OCI-LY7 (cell line): ENCODE data around the gene ZNF892. TPM values are rescaled to one million over a fixed set of nuclear protein-coding genes. Genes with fewer than 3 reads are reported as not detected.

Source experiments
- BruUV-seq: library from RNA; stranded (reverse); fragments of 400-500 nt; replicated peaks from 2 replicates; lab custom pipeline; 2021; lab: Mats Ljungman, UMichigan
- CTCF ChIA-PET: fragments of 300-600 bp; sonication (Branson Sonifier 250); formaldehyde crosslinking; loops from one replicate; lab custom pipeline; 2022; ENCODE audit warnings: antibody characterized with exemption; ENCODE audit not compliant: unreplicated experiment; lab: Charles Lee
- POLR2A ChIA-PET: fragments of 300-600 bp; sonication (Branson Sonifier 250); formaldehyde crosslinking; loops from one replicate; lab custom pipeline; 2022; ENCODE audit warnings: antibody characterized with exemption; lab: Charles Lee
- DNase-seq: peaks from one replicate; pipeline ENCODE4 v3.0.0-alpha.2; 2015; ENCODE audit warnings: low spot score
- H2AFZ ChIP-seq: fragments of 200-600 bp; sonication (generic), shearing (Covaris generic); 2 replicates; pipeline ENCODE4 v1.6.1; 2014; ENCODE audit warnings: mild to moderate bottlenecking, antibody characterized with exemption, low read length, moderate library complexity
- H3K27ac ChIP-seq: fragments of 200-600 bp; sonication (generic); 2 replicates; pipeline ENCODE4 v1.5.1; 2014; ENCODE audit warnings: mixed run types, low read depth, mild to moderate bottlenecking, moderate library complexity, low read length, inconsistent platforms; ENCODE audit not compliant: poor library complexity, severe bottlenecking
- H3K36me3 ChIP-seq: fragments of 200-600 bp; sonication (generic); 2 replicates; pipeline ENCODE4 v1.6.1; 2014; ENCODE audit warnings: mild to moderate bottlenecking, antibody characterized with exemption, low read length, moderate library complexity, mixed read lengths; ENCODE audit not compliant: insufficient read depth
- H3K4me1 ChIP-seq: fragments of 200-600 bp; sonication (generic); 2 replicates; pipeline ENCODE4 v1.5.1; 2014; ENCODE audit warnings: mild to moderate bottlenecking, low read length; ENCODE audit not compliant: insufficient read depth, poor library complexity, severe bottlenecking
- H3K4me2 ChIP-seq: fragments of 200-600 bp; sonication (generic); 2 replicates; pipeline ENCODE4 v1.6.1; 2014; ENCODE audit warnings: mild to moderate bottlenecking, low read length
- H3K4me3 ChIP-seq: fragments of 200-600 bp; sonication (generic); 2 replicates; pipeline ENCODE4 v1.5.1; 2014; ENCODE audit warnings: mild to moderate bottlenecking, low read depth, low read length; ENCODE audit not compliant: poor library complexity, severe bottlenecking
- H3K79me2 ChIP-seq: fragments of 200-600 bp; sonication (generic); 2 replicates; pipeline ENCODE4 v1.6.1; 2016; ENCODE audit warnings: low read depth, mild to moderate bottlenecking, low read length, moderate library complexity, mixed read lengths; ENCODE audit not compliant: insufficient read depth
- H3K9me2 ChIP-seq: fragments of 200-600 bp; sonication (generic); 2 replicates; pipeline ENCODE4 v1.6.1; 2016; ENCODE audit warnings: mild to moderate bottlenecking, low read length, mixed read lengths; ENCODE audit not compliant: insufficient read depth
- H3K9me3 ChIP-seq: fragments of 200-600 bp; sonication (generic); 2 replicates; pipeline ENCODE4 v1.6.1; 2014; ENCODE audit warnings: mild to moderate bottlenecking, mixed run types, low read length, mixed read lengths
- H4K20me1 ChIP-seq: fragments of 200-600 bp; sonication (generic); 2 replicates; pipeline ENCODE4 v1.6.1; 2014; ENCODE audit warnings: mild to moderate bottlenecking, antibody characterized with exemption, low read length, moderate library complexity, mixed read lengths; ENCODE audit not compliant: insufficient read depth
- CTCF ChIP-seq: fragments of 200-600 bp; sonication (generic); conservative IDR thresholded peaks from 2 replicates; pipeline ENCODE4 v1.5.1; 2014; ENCODE audit warnings: mild to moderate bottlenecking, antibody characterized with exemption, low read length, moderate library complexity, mixed read lengths
- EZH2phosphoT487 ChIP-seq: fragments of 200-600 bp; sonication (generic); IDR thresholded peaks from 2 replicates; pipeline ENCODE4 v1.6.1; 2018; ENCODE audit warnings: low read depth, borderline replicate concordance, mild to moderate bottlenecking, mixed run types, antibody characterized with exemption, low read length, moderate library complexity, mixed read lengths
- intact Hi-C: fragments of 100-400 bp; cut with micrococcal nuclease; formaldehyde crosslinking; loops from one replicate; pipeline ENCODE4 v1.10.0; 2022; ENCODE audit not compliant: unreplicated experiment
- total RNA-seq, 2 experiments: library from RNA; depleted of rRNA in 1 of 2; stranded (reverse); fragments of >200 nt in 1 of 2; shearing (Covaris generic) in 1 of 2; gene quantifications; 2 replicates each; pipeline ENCODE4 v1.2.3, GENCODE V29; 2014 to 2022

The ZNF892 gene
- total RNA-seq, 2 experiments from 2014 or later = 2.9 to 4.7 TPM

DNA sequence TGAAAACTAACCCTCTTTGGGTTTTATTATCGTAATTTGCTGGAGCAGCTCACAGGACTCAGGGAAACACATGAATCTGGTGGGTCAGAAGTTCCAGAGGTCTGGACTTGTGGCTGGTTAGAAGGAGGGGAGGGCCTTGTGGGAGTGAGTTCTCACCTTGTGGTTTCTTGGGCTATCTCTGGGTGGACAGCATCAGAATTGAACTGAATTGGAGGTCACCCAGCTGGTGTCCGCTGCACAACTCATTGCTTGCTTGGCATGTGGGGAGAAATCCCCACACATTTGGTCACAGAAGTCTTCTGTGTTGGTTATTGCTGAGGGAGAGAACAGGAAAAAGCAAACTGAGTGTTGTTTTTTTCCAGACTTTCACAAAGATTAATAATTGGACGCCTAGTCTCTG is 27.5 kb downstream of the ZNF892 start:
- Histone ChIP-seq H3K4me1 (no peaks in the 10 kb centered on the region), H3K4me2 (no peak overlapping the region), H3K4me3 (no peak overlapping the region), H3K9me2 (no peaks in the 10 kb centered on the region), H3K79me2 (no peaks in the 10 kb centered on the region), H2AFZ (no peak overlapping the region), H4K20me1 (no peaks in the 10 kb centered on the region), H3K36me3 (no peaks in the 10 kb centered on the region), H3K27ac (no peak overlapping the region), H3K9me3 (no peaks in the 10 kb centered on the region)
- ChIA-PET CTCF (no interaction called here), POLR2A (no interaction called here)
- TF ChIP-seq CTCF (no peak), EZH2phosphoT487 (no peak)
- no TSS peak for BruUV-seq
- no peak for DNase-seq
- intact Hi-C loops = no loop called here

- BruUV-seq = no TSS peak
- H4K20me1 ChIP-seq = no peaks in the 10 kb centered on the region
- H3K9me3 ChIP-seq = no peaks in the 10 kb centered on the region
- intact Hi-C loops = no loop called here
- no peak overlapping the region for H3K4me3 ChIP-seq
- no peak overlapping the region for H3K4me2 ChIP-seq
- no peaks in the 10 kb centered on the region for H3K9me2 ChIP-seq
- no peaks in the 10 kb centered on the region for H3K79me2 ChIP-seq
- no peaks in the 10 kb centered on the region for H3K4me1 ChIP-seq
- DNase-seq = no peak
- ChIA-PET POLR2A (no interaction called here), CTCF (no interaction called here)
- H2AFZ ChIP-seq = no peak overlapping the region
- TF ChIP-seq EZH2phosphoT487 (no peak), CTCF (no peak)
- no peak overlapping the region for H3K27ac ChIP-seq
- H3K36me3 ChIP-seq = no peaks in the 10 kb centered on the region
Measured at GRCh38 chr2:95238131-95238530, 30.8 kb downstream of the ZNF892 start.

DNA sequence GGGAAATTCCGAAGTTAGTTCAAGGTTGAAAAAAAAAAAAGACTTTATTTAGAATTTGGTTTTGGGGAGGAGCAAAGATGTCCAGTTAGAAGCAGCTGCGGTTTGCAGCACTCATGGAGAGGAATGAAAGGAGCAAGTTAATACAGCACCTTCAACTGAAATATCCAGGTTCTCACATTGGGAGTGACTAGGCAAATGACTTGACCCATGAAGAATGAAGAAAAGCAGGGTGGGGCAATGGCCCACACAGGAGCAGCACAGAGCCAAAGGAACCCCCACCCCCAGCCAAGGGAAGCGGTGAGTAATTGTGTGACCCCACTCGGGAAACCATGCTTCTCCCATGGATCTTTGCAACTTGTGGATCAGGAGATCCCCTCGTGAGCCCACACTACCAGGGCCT is 32.8 kb downstream of the ZNF892 start:
- intact Hi-C loops = no loop called here
- CTCF ChIA-PET = no interaction called here
- TF ChIP-seq EZH2phosphoT487 = no peak
- no peak for TF ChIP-seq CTCF
- H2AFZ ChIP-seq = no peak overlapping the region
- H3K4me2 ChIP-seq = no peak overlapping the region
- no peaks in the 10 kb centered on the region for H3K9me3 ChIP-seq
- BruUV-seq = no TSS peak
- DNase-seq = no peak
- H3K4me1 ChIP-seq = no peaks in the 10 kb centered on the region
- POLR2A ChIA-PET = no interaction called here
- H3K4me3 ChIP-seq = no peak overlapping the region
- no peaks in the 10 kb centered on the region for H4K20me1 ChIP-seq
- H3K9me2 ChIP-seq = no peaks in the 10 kb centered on the region
- no peaks in the 10 kb centered on the region for H3K79me2 ChIP-seq
- H3K27ac ChIP-seq = no peak overlapping the region
- no peaks in the 10 kb centered on the region for H3K36me3 ChIP-seq
